Upper lobe of left lung (tissue), 6 donors: ENCODE measurements around the gene ADAMTSL3. TPM values are rescaled to one million over a fixed set of nuclear protein-coding genes. Genes with fewer than 3 reads are reported as not detected.

ENCODE experiments used
- ATAC-seq, 2 donors: fragments of 200-7000 bp; cut with Tn5 transposase; one replicate each; pipeline ENCODE4 v1.9.1; 2022; ENCODE audit warnings: mild to moderate bottlenecking in 2 of 2, moderate library complexity in 2 of 2; ENCODE audit not compliant: low FRiP score in 2 of 2
- DNase-seq, 2 donors: peaks; one replicate each; pipeline ENCODE4 v3.0.0-alpha.2; 2019 to 2020
- H3K27ac ChIP-seq, 4 donors: fragments of 200-600 bp; sonication (generic); one replicate each; pipeline ENCODE4 v1.5.1; 2016 to 2019
- H3K27me3 ChIP-seq, 4 donors: fragments of 200-600 bp; sonication (generic); one replicate each; pipeline ENCODE4 v1.5.1; 2017 to 2019
- H3K36me3 ChIP-seq, 4 donors: fragments of 200-600 bp; sonication (generic); one replicate each; pipeline ENCODE4 v1.5.1; 2016 to 2019
- H3K4me1 ChIP-seq, 4 donors: fragments of 200-600 bp; sonication (generic); one replicate each; pipeline ENCODE4 v1.5.1; 2018 to 2019
- H3K4me3 ChIP-seq, 4 donors: fragments of 200-600 bp; sonication (generic); one replicate each; pipeline ENCODE4 v1.5.1; 2017 to 2019; ENCODE audit warnings: mild to moderate bottlenecking in 2 of 4, moderate library complexity in 1 of 4
- H3K9me3 ChIP-seq, 4 donors: fragments of 200-600 bp; sonication (generic); one replicate each; pipeline ENCODE4 v1.5.1; 2018 to 2019
- CTCF ChIP-seq, 6 experiments: fragments of 450-650 bp in 4 of 6; fragments of 200-600 bp in 2 of 6; sonication (generic) in 2 of 6; IDR thresholded peaks; one replicate each; pipeline ENCODE4 v1.5.1; 2016 to 2019; ENCODE audit warnings: antibody characterized with exemption in 6 of 6
- EP300 ChIP-seq, 4 donors: sonication (generic); formaldehyde crosslinking; IDR thresholded peaks; one replicate each; pipeline ENCODE4 v1.5.1; 2017; ENCODE audit warnings: antibody characterized with exemption in 4 of 4, control low read depth in 2 of 4
- POLR2A ChIP-seq, 4 donors: fragments of 450-650 bp; IDR thresholded peaks; one replicate each; pipeline ENCODE4 v1.5.1; 2016 to 2017; ENCODE audit warnings: antibody characterized with exemption in 4 of 4, mild to moderate bottlenecking in 2 of 4
- POLR2AphosphoS5 ChIP-seq, 2 donors: sonication (generic); formaldehyde crosslinking; IDR thresholded peaks; one replicate each; pipeline ENCODE4 v1.5.1; 2017; ENCODE audit warnings: antibody characterized with exemption in 2 of 2
- WGBS, 2 donors: methylation state at CpG; one replicate each; pipeline ENCODE4 v1.1.5; 2017 to 2018; 5-methylcytosine and 5-hydroxymethylcytosine counted together
- total RNA-seq, 6 donors: library from RNA; depleted of rRNA in 4 of 6; stranded (reverse); fragments of >200 nt in 4 of 6; gene quantifications; one replicate each; pipeline versions ENCODE4 v1.1.0 to v1.2.1, GENCODE V29; 2016 to 2021
- donor health status: DM: no; HTN: no; CAD: no; lungs with moderate emphysema.
- donor health status: DM: no; HTN: yes; CAD: no; lungs with severe emphysema.

Gene ADAMTSL3
- total RNA-seq, 6 donors from 2014 or later = 8.8 to 22.2 (median 11.7) TPM

- Histone ChIP-seq H3K27me3 (no peaks in the 10 kb centered on the region), H3K9me3 (no peaks in the 10 kb centered on the region), H3K4me3 (no peak overlapping the region), H3K27ac (no peak overlapping the region), H3K4me1 (no peaks in the 10 kb centered on the region), H3K36me3 (no peaks in the 10 kb centered on the region)
- no peak for ATAC-seq
- no peak for DNase-seq
- WGBS, 2 donors = 85 to 92% methylated on average over 5 of the region's 5 CpGs
- TF ChIP-seq CTCF (IDR thresholded peaks at IDR 0.05) (no peak), EP300 (IDR thresholded peaks at IDR 0.05) (no peak), POLR2AphosphoS5 (IDR thresholded peaks at IDR 0.05) (no peak), POLR2A (IDR thresholded peaks at IDR 0.05) (no peak)
Observed at GRCh38 chr15:84001037-84001436, 347.1 kb downstream of the ADAMTSL3 start.

GRCh38 chr15:84001655-84002054 lies 347.7 kb downstream of the ADAMTSL3 start:
- Histone ChIP-seq H3K36me3 (no peaks in the 10 kb centered on the region), H3K4me1 (no peaks in the 10 kb centered on the region), H3K9me3 (no peaks in the 10 kb centered on the region), H3K27me3 (no peaks in the 10 kb centered on the region), H3K4me3 (no peak overlapping the region), H3K27ac (no peak overlapping the region)
- ATAC-seq = no peak
- no peak for TF ChIP-seq CTCF (IDR thresholded peaks at IDR 0.05)
- no peak for TF ChIP-seq EP300 (IDR thresholded peaks at IDR 0.05)
- no peak for TF ChIP-seq POLR2AphosphoS5 (IDR thresholded peaks at IDR 0.05)
- DNase-seq = no peak

- no peak for DNase-seq
- Histone ChIP-seq H3K9me3 (no peaks in the 10 kb centered on the region), H3K27me3 (no peaks in the 10 kb centered on the region), H3K4me1 (no peaks in the 10 kb centered on the region), H3K4me3 (no peak overlapping the region), H3K36me3 (no peaks in the 10 kb centered on the region), H3K27ac (no peak overlapping the region)
- TF ChIP-seq POLR2AphosphoS5 (IDR thresholded peaks at IDR 0.05) (no peak), CTCF (IDR thresholded peaks at IDR 0.05) (no peak), EP300 (IDR thresholded peaks at IDR 0.05) (no peak), POLR2A (IDR thresholded peaks at IDR 0.05) (no peak)
- no peak for ATAC-seq
- 80 to 92% methylated on average over 4 to 6 of the region's 6 CpGs for WGBS, 2 donors
Observed at GRCh38 chr15:84003791-84004503, 350.0 kb downstream of the ADAMTSL3 start.

- WGBS, 2 donors = 63 to 67% methylated on average over 4 of the region's 4 CpGs
- Histone ChIP-seq H3K36me3 (no peaks in the 10 kb centered on the region), H3K27me3 (no peaks in the 10 kb centered on the region), H3K27ac (no peak overlapping the region), H3K4me1 (no peaks in the 10 kb centered on the region), H3K9me3 (no peaks in the 10 kb centered on the region), H3K4me3 (no peak overlapping the region)
- ATAC-seq (no peak), DNase-seq (no peak)
- no peak for TF ChIP-seq POLR2AphosphoS5 (IDR thresholded peaks at IDR 0.05)
- TF ChIP-seq EP300 (IDR thresholded peaks at IDR 0.05) = no peak
- no peak for TF ChIP-seq POLR2A (IDR thresholded peaks at IDR 0.05)
- TF ChIP-seq CTCF (IDR thresholded peaks at IDR 0.05) = no peak
Observed at GRCh38 chr15:84006421-84006820, 352.5 kb downstream of the ADAMTSL3 start.

GRCh38 chr15:84009616-84010015 lies 355.7 kb downstream of the ADAMTSL3 start:
- ATAC-seq = no peak
- no peaks in the 10 kb centered on the region for H3K4me1 ChIP-seq
- no peaks in the 10 kb centered on the region for H3K36me3 ChIP-seq
- no peaks in the 10 kb centered on the region for H3K9me3 ChIP-seq
- TF ChIP-seq CTCF (IDR thresholded peaks at IDR 0.05) (no peak), EP300 (IDR thresholded peaks at IDR 0.05) (no peak), POLR2AphosphoS5 (IDR thresholded peaks at IDR 0.05) (no peak), POLR2A (IDR thresholded peaks at IDR 0.05) (no peak)
- no peaks in the 10 kb centered on the region for H3K27me3 ChIP-seq
- WGBS, 2 donors = 80 to 94% methylated on average over 7 of the region's 7 CpGs
- DNase-seq = no peak
- no peak overlapping the region for H3K4me3 ChIP-seq
- H3K27ac ChIP-seq = no peak overlapping the region
